GM18870 (cell line): ENCODE results near the gene CELF1.
"Not testable (repeated sequence)": the region's sequence is repeated elsewhere in the genome, so short reads cannot be mapped to it uniquely, and the experiment has no call there.

Experiments used
- ATAC-seq: cut with Tn5 transposase; IDR thresholded peaks from one replicate; pipeline ENCODE4 v1.9.1; 2021; ENCODE audit warnings: moderate library complexity; ENCODE audit not compliant: unreplicated experiment

CELF1 gene

DNA sequence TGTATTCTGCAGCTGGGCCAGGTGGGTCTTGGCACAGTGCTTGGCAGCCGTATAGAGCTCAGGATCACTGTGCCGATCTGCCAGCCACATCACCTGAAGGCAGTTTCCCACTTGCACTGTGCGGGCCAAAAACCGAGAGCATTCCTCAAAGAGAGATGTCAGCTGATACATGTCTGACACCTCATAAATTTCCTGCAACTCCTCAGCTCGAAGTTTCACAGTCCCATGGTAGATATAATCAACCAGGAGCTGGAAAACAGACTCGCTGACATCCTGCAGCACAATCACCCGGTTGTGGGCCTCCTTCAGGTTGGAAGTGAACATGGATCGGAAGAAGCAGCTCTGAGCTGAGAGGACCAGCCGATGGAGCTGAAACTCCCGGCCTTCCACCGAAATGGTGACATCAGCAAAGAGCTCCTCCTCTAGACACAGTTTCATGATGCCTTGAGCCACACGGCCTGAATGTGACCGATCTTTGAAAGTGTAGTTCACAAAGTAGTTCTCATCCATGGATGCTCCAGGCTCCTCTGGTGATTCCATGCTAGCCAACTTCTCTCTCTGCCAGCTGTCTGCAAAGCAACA, 24.6 kb upstream of the CELF1 start:
- no peak for ATAC-seq

DNA sequence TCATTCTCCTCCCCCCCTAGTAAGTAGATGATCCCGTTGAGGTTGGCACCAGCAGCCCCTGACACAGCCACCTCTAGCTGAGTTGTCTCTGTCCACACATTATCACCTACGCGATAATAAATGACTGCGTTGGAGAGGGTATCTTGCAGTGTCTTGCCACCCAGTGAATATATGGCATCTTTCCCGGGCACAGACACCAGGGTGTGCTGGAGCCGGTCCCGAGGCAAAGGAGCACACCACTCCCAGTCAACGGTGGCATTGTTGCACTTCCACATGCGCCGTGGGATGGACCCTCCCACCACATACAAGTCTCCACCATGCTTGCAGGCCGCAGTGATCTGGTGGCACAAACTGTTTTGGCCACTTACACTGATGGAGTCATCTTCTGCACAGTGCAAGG, 20.4 kb upstream of the CELF1 start:
- no peak for ATAC-seq

DNA sequence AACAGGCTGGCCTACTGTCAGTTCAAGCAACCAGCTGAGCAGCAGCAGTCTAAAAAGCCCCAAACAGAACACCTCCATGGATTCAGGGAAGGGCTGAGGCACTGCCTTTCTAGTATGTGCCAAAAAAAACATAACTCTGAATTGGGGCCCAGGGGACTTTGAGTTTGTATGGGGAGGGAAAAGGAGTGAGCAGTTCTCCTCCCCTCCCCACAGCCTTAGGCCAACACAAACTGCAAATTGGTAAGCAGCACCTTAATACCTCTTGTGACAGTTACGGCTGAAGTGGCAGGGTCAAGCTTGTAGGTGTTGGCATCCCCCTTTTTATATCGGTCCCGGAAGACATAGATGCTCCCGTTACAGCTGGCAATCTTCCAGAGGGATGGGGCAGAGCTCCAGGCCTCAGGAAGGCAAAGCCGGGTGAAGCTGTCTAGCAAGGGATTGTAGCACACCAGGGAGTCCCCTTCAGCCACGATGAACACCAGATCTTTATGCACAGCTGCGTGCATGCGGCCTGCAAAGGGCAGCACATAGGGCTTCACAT, 19.9 kb upstream of the CELF1 start:
- ATAC-seq = no peak

DNA sequence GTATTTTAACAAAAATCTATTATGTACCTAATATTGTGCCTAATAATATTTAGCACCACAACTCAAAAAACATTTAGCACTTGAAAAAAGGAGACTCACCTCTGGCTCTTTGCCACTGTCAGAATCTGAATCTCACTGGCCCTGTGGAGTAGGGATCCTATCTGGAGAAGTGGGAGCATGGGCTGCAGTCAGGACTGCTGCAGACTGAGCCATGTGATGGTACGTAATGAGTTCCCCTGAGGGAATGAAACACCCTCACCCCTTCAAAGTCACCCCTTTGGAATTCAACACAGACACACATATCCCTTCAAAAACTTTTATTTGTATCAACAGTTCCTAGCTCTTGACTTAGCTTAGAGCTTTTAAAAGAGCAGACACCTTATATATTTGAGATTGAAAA, 19.0 kb upstream of the CELF1 start:
- ATAC-seq = no peak

DNA sequence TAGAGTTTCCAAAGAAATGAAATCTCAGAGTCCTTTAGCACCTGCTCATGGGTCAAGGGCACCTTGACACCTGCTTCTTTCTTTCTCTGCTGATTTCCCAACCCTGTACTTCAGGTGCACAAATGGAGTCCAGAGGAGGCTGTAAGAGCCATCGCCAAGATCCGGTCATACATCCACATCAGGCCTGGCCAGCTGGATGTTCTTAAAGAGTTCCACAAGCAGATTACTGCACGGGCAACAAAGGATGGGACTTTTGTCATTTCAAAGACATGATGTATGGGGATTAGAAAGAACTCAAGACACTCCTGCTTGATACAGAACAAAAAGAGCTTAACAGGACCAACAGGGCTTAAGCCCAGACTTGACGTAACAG, 18.4 kb upstream of the CELF1 start:
- no peak for ATAC-seq

DNA sequence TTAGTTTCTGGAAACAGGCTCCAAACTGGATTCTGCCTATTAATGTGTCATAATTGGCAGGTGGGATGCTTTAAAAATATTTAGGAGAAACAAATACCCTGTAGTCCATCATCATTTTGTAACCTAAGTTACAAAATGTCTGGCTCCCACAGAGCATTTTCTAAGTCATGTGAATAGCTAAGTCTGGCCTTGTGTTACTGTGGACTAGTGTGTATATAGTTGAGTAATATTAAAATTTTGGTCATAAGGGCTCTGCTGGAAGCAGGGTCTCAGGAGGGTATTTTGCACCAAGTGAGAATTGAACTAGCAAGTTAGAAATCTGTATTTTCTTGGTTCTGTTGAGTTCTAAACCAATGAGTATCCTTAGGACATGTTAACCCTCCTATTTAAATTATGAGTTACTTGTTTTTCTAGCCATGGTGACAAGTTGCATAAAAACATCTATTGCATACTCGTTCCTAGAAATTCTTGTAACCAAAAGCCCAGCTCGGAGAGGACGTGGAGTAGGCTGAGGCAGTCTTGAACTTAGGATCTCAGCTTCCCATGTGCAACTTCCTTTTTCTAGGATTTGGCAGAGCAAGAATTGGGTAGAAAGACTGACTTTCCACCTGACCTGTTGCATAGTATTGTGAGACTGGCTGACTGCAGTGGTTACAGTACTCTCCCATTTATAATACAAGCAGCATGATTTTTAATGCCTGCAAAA, 17.9 kb upstream of the CELF1 start:
- no peak for ATAC-seq

DNA sequence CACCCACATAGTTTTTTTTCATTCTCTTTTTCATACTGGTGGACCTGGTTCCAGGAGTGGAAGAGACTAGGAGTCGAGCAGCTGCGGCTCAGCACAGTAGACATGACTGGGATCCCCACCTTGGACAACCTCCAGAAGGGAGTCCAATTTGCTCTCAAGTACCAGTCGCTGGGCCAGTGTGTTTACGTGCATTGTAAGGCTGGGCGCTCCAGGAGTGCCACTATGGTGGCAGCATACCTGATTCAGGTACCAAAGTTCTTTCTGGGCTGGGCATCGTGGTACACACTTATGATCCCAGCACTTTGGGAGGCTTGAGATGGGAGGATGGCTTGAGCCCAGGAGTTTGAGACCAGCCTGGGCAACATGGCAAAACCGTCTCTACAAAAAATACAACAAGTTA, 16.7 kb upstream of the CELF1 start:
- no peak for ATAC-seq

DNA sequence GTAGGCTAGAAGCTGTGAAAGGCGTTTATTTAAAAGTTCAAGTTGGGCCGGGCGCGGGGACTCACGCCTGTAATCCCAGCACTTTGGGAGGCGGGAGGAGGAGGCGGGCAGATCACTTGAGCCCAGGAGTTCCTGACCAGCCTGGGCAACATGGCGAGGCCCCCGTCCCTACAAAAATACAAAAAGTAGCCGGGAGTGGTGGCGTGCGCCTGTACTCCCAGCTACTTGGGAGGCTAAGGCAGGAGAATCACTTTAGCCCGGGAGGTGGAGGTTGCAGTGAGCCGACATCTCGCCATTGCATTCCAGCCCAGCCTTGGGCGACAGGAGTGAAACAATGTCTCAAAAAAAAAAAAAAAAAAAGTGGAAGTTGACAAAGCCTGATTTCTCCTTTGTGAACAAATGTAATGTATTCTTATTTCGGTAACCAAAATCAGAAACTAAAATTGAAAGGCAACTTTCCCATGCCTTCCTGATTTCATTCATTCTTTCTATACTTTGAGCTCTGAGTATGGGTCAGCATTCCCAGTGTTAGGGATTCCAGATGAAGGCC, 13.3 kb upstream of the CELF1 start:
- no peak for ATAC-seq

DNA sequence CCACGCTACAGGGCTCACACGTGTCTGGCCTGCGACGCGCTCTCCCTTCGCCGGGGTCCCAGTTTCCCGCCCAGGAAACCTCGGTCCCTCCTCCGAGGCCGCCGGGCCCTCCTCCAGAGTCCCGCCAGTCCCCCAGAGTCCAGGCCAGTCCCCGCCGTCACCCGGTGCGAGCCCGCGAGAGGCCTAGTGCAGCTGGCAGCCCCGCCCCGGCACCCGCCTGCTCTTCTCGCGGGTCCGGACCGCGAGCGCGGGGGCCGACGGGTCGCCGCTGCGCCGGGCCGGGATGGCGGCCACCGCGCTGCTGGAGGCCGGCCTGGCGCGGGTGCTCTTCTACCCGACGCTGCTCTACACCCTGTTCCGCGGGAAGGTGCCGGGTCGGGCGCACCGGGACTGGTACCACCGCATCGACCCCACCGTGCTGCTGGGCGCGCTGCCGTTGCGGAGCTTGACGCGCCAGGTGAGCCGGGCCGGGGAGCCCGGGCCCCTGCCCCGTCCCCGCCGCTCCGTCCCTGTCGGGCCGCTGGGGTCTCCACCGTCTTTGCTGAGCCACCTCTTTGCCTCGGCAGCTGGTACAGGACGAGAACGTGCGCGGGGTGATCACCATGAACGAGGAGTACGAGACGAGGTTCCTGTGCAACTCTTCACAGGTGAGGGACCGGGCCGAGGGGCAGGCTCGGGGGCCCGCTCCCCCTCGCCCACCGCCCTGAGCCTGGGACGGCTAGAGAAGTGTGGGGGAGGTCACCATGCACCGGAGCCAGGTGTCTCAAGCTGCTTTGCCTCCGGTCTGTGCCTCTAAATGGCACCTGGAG, 12.6 kb upstream of the CELF1 start, which contains the start of gene PTPMT1:
TSS of gene PTPMT1 (plus strand) at position 260 of the 809 bp plus-strand sequence. CDS start at position 284, 24 bp downstream.
- no peak for ATAC-seq

DNA sequence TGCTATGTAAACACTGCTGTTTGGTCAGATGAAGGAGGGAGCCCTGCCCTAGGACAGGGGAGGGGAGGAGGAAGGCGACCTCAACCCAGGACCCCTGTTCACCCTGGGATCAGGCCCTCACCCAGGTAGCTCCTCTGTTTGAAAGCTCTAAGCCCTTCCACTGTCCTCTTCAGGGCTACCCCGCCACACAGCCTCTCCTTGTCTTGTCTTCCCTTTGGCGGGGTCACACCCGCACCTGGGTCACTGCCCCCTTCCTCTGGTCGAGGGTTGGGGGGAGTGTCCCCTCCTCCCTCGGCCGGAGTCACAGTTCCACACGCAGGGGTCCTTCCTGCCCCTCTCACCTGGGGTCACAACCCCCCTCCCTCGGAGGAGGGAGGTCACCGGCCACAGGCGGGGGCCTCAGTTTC, 12.0 kb upstream of the CELF1 start:
- no peak for ATAC-seq

DNA sequence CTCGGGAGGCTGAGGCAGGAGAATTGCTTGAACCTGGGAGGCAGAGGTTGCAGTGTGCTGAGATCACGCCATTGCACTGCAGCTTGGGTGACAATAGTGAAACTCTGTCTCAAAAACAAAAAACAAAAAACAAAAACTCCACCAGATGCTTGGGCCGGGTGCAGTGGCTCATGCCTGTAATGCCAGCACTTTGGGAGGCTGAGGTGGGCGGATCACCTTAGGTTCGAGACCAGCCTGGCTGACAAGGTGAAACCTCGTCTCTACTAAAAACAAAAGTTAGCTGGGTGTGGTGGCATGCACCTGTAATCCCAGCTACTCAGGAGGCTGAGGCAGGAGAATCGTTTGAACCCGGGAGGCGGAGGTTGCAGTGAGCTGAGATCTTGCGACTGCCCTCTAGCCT, 11.4 kb upstream of the CELF1 start:
- ATAC-seq = not testable (repeated sequence)

DNA sequence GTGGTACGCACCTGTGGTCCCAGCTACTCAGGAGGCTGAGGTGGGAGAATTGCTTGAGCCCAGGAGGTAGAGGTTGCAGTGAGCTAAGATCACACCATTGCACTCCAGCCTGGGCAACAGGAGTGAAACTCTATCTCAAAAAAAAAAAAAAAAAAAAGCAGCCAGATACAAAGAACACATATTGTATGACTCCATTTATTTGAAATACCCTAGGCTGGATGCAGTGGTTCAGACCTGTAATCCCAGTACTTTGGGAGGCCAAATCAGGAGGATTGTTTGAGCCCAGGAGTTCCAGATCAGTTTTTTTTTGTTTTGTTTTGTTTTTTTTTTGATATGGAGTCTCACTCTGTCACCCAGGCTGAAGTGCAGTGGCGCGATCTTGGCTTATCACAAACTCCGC, 9.5 kb upstream of the CELF1 start:
- ATAC-seq = not testable (repeated sequence)

DNA sequence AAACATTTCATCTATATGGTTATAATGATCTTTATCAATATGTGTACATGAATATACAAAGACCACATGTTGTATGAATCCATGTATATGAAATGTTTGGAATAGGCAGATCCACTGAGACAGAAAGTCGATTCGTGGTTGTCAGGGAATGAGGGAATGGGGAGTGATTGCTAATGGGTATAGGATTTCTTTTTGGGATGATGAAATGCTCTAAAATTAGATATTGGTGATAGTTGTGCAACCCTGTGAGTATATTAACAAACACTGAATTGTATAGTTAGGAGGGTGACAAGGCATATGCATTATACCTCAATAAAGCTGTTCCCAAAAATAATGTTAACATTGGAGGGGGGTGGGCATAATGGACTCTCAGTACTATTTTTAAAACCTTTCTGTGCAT, 7.5 kb upstream of the CELF1 start:
- ATAC-seq = no peak

DNA sequence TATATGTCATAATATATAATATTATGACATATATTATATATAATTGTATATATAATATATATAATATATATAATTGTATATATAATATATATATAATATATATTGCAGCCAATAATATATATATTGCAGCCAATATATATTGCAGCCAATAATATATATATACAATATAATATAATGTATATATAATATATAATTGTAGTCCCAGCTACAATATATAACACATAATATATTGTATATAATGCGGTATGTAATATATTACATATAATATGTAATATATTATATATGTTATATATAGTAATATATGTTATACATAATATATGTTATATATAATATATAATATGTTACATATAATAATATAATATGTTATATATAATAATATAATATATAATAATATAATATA, 5.8 kb upstream of the CELF1 start:
- ATAC-seq = no peak

DNA sequence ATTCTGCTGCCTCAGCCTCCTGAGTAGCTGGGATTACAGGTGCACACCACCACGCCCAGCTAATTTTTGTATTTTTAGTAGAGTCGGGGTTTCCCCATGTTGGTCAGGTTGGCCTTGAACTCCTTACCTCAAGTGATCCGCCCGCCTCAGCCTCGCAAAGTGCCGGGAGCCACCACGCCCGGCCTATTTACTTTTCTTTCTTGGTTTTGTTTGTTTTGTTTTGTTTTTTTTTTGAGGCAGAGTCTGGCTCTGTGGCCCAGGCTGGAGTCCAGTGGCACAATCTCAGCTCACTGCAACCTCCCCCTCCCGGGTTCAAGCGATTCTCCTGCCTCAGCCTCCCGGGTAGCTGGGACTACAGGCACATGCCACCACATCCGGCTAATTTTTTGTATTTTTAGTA, 4.1 kb upstream of the CELF1 start:
- not testable (repeated sequence) for ATAC-seq

DNA sequence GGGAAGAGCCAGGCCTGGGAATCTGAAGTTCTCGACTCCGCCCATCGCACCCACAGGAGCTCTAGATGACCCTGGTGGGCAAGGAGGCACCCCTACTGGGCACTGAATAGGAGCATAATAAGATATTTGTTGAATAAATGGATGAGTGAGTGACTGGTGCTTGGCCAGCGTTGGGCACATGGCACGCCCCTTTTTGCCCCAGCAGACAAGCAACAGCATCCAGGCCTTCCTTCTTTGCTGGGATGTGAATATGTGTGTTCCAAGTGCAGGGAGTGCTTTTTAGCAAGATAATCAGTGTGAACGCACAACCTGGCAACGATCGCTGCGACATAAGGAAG, 443 bp upstream of the CELF1 start:
- no peak for ATAC-seq

DNA sequence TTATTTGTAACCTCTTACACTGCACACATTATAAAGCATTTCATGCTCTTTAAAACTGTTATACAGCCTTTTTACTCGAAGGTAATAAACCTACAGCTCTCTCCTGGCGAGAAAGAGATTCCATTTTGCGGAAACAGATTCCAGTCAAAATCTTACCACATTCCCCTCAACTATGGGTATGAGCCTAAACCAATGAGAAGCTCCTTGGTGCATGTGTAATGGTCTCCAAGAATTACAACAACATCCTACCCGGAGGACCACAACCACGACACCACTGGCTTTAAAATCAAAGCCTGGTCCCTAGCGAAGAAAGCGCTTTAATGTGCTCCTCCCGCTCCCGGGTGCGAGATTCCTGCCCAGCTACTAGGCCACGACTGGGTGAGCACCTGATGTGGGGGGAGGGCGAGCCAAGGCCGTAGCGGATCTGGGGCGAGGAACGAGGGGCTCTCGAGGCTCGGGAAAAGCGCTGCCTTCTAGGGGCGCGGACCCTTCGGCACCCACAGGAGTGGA, 821 bp downstream of the CELF1 start:
- ATAC-seq = no peak

DNA sequence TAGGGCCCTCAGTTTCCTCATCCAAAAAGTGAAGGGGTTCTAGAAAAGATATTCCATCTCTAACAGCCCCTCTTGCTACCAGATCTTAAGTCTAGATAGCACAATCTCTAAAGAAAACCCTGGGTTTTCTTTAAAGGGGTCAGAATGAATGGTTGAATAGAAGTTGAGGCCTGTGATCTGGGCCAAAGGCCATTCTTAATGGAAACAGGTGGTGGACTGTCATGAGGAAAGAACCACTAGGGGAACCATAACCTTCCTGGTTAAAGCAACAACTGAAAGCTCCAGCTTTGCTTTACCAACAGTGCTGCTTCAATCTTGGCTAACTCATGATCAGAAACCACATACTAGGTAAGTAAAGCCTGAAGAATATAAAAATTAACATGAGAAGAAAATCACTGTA, 1.8 kb downstream of the CELF1 start:
- ATAC-seq = no peak

DNA sequence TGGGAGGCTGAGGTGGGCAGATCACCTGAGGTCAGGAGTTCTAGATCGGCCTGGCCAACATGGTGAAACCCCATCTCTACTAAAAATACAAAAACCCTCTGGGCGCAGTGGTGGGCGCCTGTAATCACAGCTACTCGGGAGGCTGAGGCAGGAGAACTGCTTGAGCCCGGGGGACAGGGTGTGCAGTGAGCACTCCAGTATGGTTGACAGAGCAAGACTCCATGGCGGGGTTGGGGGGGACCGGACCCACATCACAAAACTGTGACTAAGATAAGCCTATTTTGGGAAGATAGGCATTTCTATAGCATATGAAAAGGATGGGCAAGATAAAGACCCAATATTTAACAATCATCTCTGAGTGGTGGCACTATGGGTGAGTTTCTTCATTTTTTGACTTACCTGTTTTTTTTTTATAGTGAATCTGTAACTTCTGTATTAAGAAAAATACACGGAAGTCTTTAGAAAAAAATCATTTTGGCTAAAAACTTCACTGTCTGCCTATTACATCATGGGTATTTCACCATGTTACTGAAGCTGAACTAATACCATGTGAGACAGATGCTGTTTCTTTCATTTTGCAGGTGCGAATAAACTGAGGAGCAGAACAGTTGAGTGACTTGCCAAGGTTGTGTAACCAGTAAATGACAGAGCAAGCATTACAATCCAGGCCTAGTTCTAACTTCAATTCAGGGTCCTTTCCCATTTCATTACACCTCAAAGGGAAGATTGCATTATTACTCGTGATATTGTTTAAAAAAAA, 2.5 kb downstream of the CELF1 start:
- no peak for ATAC-seq

DNA sequence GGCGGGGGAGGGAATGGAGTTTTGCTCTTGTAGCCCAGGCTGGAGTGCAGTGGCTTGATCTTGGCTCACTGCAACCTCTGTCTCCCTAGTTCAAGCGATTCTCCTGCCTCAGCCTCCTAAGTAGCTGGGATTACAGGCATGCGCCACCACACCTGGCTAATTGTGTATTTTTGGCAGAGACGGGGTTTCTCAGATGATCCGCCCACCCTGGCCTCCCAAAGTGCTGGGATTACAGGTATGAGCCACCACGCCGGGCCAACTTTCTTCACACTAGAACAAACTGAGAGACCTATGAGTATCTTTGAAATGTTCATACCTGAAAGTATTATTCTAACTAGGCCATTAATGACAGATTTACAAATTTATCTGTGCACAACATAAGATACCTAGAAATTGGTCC, 6.7 kb downstream of the CELF1 start:
- ATAC-seq = not testable (repeated sequence)

DNA sequence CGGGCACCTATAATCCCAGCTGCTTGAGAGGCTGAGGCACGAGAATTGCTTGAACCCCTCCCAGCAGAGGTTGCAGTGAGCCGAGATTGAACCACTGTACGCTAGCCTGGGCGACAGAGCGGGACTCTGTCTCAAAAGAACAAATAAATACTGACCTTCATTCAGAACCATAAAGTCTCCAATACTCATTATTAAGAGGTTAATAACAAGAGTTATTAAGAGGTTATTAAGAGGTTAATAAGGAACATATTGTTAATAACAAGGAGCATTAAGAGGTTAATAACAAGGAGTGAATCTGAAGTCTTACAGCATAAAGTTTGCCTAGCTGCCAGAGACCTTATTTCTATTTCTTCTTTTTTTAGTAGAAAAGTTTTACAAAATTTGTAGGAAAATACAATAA, 7.6 kb downstream of the CELF1 start:
- no peak for ATAC-seq
